ENCODE results near the gene EHMT1.

The EHMT1 gene

DNA sequence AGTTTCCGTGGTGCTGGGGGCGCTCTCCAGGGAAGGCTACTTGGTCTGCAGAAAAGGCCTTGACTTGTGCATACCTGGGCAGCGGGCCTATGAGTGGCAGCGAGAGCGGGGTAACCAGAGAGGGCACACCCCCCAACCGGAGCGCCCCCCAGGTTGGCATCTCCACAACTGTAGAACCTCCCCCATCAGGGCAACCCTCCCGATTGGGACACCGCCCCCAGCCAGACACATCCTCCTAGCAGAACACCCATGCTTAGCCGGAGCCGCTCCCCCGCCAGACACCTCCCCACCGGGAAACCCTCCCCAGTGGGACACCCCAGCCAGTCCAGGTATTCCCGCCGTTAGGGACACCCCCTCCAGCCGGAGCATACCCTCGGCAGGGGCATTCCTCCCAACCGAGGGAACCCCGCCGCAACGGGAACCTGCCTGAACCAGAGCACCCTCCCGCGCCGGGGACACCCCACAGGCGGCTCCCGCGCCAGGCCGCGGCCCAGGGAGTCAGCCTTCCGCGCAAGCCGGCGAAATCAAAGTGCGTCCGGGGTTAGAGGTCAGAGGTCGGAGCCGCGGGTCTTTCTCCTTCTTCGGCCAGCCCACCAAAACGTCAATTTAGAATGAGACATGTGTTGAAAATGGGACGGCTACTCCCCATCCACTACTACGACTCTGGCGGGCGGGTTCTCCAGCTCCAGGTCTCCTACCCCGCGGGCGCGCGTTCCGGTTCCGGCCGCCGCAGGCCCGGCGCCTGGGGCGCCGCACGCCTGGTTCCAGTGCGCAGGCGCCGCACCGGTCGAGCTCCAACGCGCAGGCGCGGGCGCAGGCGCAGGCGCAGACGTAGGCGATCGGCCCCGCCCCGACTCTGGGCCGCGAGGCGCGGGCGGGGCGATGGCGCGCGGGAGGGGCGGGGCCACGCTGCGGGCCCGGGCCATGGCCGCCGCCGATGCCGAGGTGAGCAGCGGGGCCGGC is at the start of gene EHMT1:
TSS of gene EHMT1 (plus strand) at position 901 of the 963 bp plus-strand sequence. CDS start at position 925, 24 bp downstream.
- DNase-seq = peak; percentile 82 to 84

DNA sequence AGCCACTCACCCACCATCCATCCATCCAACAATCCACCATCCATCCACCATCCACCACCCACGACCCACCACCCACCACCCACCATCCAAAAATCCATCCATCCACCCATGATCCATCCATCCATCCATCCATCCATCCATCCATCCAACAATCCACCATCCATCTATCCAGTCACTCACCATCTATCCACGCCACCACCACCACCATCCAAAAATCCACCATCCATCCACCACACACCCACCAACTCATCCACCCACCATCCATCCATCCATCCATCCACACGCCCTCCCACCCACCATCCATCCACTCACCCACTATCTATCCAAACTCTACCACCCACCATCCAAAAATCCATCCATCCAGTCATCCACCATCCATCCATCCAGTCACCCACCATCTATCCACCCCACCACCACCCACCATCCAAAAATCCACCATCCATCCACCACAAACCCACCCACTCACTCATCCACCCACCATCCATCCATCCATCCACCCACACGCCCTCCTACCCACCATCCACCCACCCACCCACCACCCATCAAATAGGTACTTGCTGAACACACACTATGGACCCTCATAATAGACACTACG is 49.1 kb upstream of the EHMT1 start:
- no peak for DNase-seq

DNA sequence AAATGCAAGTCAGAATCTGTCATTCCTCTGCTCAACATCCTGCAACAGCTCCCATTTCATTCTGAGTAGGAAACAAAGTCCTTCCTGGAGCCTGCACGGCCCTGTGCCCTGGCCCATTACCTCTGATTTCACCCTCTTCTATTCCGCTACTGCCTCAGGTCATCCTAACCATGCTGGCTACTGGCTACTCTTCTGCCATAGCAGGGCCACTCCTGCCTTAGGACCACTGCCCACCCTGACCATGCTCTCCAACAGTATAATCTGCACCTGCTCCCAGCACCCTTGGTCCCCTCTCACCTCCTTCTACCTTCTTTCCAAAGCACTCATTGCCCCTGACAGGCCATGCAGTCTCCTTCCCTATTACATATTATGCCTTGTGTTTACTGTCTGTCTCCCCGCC is 48.2 kb upstream of the EHMT1 start:
- DNase-seq = no peak

DNA sequence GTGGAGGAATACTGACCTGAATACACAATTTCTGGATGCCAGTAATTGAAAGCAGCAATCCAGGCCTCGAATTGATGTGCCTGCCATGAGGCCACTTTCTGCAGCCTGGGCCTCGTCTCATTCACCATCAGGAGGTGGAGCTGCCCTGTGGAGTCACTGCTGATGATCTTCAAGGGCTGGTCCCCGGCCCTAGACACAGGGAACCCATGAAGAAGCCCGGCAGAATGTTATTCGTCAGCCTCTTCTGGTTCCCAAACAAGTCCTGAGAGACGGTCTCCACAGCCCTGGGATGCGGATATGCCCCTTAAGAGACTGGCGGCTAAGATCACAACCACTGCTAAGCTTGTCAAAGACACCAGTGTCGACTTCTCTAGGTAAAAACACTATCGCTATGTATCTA is 44.6 kb upstream of the EHMT1 start:
- no peak for DNase-seq

DNA sequence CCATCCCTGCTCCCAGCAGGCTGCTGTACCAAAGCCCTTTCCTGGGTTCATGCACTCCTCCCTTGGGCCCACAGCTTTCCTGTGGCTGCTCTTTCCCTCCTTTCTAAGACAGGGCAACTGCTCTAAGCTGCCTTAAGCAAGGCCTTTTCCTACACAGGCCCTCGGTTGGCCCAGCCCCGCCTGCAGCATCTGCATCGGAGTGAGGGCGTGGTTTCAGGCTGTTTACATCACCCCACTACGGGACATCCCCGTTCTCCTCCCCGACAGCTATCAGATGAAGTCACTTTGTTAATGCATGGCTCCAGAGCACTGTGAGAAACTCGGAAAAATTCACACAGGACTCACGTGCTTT is 43.5 kb upstream of the EHMT1 start:
- no peak for DNase-seq

DNA sequence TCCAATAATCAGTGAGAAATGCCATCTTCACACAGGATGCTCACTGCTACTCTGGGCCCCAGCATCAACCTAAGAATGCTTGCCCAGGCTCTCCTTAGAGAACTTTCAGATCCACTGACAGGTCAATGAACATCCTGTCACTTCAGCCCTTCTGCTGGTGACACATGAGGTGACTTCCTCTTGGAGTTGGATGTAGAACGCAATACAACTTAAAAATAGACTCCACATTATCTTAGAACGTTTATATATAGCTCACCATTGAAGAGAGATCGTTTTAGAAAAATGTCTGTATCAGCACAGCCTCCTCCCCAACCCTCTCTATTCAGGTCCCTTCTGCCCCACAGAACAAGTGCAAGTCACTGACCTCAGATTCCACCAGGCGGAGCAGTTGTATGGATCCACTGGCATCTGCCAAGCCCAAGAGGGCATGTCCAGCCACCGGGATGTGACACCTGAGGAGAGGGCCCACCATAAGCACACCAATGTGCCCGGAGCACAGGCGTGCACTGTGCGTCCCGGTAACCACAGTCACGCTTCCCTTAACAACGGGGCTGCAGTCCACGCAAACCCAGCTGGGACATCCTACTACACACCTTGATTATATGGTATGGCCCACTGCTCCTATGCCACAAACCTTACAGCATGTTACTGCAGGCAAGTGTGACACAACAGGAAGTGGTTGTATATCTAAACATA is 42.9 kb upstream of the EHMT1 start:
- DNase-seq = no peak

DNA sequence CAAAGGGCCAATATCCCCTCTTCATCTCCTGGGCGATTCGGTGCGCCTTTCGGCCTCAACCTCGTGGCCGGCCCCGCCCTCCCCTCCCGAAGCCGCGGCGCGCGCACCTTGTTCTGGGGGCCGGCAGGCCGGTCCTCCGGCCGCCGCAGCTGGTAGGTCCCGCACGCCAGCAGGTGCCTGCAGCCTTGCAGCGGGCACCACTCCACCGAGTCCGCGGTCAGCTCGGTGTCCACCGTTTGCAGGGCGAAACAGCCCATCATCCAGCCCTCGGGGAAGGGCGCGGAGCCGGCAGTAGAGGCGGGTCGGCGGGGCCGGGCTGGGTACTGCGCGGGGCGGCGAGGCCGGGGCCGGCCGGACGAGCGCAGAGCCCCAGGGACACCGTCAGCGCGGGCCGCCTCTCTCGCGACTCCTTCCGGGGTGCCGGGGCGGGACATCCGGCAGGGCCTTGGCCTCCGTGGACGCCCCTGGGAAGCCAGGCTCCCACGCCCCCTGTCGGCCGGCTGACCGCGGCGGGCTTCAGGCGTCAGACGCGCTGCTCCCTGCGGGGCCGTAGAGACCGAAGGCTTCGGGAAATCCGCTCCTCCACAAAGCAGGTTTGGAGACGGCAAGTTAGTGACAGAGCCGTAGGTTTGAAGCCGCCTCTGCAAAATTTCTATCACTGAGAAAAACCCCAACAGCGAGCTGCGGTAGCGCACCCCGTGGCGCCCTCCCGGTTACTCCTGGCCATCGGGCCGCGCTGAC is 40.1 kb upstream of the EHMT1 start, which contains the start of gene DPH7:
TSS of gene DPH7 (minus strand) at position 408 of the 741 bp plus-strand sequence. CDS start at position 260, 148 bp downstream.
- DNase-seq = peak; percentile 90

DNA sequence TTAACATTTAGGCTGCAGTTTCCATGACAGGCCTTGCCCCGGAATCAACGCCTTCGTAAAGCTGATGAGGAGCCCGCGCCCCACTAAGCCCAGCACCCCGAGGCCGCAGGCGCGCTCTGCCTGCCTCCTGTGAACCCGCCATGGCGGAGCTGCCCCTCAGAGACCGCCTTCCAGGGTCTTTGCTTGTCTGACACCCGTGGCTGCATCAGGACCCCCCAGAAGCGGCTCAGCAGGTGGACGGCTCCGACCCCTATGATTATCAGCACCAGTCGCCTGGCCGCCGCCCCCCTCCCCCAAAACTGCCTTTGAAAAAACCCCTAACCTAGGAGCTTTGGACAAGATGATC is 39.6 kb upstream of the EHMT1 start:
- no peak for DNase-seq

DNA sequence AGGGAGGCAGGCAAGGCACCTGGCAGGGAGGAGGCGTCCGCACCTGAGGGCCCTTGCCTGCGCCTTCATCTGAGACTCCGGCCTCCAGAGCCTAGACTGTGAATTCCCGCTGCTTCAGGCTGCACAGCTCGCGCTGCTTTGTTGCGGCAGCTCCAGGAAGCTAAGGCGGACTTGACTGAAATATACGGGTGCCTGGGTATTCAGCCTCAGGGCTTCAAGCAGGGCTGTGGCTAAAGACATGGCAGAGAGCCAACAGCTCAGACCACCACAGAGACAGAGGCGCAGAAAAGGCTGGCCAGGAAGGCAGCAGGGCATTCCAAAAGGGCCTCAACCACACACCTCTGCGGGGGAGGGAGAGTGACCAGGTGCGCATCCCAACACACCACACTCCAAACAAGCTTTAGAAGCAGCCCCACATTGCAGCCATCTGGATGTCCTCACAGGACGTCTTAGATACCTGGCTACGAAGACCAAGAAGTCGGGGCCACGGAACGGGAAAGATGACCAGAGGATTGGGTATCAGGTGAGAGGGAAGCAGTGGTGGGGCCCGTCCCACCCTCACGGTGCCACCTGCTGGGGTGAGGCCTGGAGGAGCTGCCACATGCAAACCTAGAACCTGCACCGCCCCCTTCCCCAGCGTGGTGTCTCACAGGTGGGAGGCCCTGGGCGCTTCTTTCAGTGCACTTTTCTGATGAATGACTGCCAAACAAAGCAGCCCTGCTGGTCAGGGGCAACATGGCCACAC is 38.4 kb upstream of the EHMT1 start:
- DNase-seq = no peak

DNA sequence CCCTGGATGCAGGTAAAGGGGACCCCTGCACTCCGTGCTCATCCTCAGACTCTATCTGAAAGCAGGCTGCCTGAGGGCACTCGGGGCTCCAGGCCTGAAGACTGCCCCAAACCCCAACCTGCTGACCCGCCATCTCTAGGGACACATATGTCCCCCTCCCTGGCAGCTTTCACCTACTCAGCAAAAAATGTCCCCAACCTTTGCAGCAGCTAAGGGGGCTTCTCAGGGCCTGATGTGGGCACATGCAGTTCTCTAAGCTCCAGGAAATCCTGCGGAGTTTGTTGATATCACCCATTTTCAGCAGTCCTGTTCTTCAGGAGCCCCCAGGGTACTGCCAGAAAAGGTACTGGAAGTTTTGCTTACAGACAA is 37.9 kb upstream of the EHMT1 start:
- DNase-seq = no peak

DNA sequence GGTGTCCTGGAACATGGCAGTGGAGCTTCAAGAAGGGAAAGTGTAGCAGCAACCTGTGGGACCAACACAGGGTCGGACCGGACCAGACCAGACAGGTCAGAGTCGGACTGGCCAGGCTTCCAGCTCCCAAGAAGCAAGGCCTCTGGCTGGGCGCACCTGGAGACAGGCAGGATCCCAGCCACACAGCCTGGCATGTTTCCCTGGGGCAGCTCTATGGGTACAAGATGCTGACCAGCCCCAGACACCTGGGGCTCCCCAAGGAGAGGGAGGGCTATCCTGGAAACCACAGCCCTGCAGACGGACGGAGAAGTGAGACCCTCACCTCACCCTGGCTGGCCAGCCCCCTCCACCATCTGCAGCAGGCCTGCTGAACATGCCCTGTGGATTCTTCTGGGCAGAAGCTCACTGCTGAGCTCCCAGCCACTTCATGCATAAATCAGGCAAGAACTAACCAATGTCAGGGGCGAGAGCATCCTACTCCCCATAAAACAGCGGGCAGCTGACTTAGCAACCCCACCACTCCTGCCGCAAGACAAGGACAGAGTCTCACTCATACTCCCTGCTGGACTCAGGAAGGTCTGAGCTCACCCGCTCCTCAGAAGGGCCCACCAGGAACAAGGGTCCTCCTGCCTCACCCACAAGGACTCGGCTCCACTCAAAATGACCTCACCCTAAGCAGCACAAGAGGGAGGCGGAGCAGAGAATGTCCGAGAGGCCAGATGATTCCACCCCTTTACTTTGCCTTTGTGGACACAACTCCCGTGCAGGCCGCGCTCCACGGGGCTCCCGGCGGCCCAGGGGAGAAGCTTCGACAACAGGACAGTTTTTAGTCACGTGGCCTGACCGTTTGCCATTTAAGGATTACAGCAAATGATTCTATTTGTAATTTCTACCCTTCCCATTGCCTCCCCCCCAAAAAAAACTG is 37.2 kb upstream of the EHMT1 start:
- DNase-seq = no peak

DNA sequence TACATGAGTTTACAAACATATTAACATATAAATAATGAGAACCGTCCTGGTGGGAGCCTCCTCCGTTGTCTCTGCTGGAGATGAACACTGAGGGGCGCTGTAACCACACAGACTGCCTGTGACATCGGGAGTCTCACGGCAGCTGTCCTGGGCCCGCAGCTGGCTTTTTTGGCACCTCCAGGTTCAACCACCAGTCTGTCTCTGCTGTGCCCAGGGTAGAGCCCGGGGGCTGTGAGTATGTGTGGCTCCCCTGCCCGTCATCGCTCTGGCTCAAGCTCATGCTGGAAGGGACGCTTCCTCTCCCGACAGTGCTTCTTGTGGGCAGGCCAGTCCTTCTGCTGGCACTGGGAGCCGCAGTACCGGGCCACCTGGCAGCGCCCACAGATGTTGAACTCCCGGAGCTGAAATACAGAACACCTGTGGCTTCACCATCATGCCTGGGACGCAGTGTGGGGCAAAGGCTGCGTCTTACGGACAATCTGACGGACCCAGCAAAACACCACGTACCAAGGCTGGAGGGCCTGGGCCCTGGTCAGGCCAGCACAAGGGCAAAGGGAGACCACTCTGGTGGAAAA is 36.4 kb upstream of the EHMT1 start:
- no peak for DNase-seq

DNA sequence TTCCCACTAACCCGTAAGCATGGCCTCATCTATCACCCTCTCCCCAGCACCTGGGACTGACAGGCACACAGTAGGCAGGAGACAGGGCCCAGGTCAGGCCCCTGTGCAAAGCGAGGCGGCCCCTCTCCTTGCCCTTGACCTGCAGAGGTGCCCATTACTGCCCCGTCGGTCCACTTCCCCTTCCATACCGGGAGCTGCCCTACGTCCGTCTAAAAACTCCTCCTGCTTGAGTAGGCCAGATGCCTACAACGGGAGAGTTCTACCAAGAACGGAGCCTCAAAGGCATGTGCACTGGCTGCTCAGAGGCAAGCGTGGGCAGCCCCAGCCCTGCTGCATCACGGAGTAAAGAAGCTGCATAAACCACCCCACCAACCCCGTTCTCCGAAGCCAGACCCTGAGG is 35.5 kb upstream of the EHMT1 start:
- no peak for DNase-seq

DNA sequence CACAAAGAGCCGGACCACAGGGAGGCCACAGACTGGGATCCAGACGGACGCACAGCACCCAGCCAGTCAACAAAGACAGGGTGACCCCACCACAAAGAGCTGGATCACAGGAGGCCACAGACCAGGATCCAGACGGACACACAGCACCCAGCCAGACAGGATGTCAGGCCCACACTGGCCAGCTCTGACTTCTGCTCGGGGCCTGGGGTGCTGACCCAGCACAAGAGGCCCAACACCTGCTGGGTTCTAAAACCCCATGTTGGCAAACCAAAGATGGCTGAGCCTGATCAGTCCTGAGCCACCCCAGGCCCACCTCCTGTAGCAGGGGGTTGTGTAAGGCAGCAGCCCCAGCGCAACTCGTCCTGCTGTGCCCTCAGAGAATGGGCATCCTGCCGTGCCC is 34.8 kb upstream of the EHMT1 start:
- DNase-seq = no peak

DNA sequence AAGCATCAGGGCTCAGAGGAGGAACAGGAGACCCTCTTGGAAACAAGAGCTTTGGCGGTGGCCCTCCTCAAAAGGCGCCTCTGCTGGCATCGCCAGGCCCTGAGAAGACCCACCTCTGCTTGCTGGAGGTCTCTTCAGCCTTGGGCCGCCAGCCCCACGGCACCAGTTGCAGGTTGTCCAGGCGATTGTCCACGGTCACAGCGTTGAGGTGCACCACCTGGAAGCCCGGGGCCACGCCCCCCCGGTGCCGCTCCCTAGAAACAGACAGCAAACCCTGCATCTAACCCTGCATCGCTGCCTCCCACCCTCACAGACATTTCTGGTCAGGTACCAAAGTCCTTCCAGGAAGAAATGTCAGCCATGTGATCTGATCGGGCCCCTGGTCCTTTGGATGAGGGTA is 32.0 kb upstream of the EHMT1 start:
- no peak for DNase-seq

DNA sequence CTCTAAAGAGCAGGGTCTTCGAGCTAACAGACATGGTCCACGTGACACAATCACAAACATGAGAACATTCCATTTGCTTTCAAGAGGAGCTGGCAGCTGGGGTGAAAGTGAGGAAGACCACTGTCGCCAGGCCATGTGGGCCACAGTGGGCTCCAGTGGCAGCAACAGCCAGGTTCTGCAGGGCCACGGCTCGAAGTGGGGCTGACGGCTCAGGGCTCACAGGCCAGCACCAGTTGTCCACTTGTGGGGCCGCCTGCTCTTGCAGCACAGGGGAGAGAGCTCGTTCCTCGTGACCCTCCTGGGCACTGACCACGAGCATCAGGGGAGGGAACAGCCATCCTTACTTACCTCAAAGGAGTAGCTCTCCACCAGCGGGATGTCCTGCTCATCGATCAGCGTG is 30.5 kb upstream of the EHMT1 start:
- no peak for DNase-seq

DNA sequence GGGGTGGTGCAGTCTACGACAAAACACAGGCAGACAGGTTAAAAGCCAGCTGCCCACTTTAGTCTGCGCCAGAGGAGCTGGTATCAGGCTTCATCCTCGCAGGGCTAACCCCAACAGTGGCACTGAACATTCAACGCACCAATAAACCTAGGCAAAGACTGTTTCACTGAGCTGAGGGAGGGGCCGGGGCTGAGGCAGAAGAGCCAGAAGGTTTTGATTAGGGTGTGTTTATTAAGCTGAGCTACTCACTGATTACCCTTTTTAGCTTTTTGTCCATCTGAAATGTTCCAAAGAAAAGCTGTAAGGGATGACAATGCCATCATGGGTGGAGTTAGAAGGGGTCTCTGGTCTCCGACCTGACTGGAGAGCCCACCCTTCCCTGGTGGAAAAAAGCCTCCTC is 29.9 kb upstream of the EHMT1 start:
- no peak for DNase-seq

DNA sequence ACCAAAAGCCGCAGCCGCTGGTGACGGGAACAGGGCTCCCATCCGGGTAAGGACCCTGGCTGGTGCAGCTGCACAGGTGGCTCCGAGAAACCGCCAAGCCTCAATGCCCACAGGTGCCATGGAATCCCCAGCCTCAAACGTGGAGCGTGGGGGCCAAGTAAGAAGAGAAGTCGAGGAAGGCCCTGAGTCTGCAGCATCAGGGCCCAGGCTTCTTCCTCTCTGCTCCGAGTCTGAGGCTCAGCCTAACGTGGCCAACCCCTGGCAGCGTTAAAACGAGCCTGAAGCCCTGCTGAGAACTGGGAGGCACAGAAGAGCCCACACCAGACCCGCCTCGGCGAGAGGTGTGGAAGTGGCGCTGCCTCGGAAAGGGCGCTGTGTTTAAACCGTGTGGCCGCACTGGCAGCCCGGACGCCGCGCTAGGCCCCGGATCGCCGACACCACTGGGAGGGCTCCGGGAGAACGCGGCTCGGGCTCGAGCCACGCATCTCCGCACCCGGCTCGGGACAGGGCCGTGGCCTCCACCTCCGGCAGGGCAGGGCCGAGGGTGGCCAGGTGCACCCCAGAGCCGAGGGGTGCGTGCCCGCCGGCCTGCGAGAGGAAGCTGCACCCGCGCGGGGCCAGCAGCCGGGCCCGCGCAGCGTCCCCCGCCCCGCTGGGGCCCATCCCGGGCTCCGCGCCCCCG is 29.2 kb upstream of the EHMT1 start:
- DNase-seq = no peak

DNA sequence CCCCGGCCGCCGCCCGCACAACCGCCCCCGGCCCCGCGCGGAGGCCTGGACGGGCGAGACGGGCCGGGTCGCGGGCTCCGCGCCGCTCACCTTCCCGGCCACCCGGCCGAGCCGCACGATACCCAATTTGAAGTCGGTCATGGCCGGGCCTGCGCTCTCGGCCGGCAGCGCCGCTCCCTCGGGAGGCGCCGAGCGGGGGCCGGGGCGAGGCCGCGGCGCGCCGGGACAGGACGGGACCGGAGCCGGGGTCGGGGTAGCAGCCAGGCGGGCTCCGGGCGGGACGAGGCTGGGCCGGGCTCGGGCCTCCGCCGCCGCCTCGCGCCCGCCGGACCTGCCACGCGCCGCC is 28.7 kb upstream of the EHMT1 start:
- no peak for DNase-seq
